ENCODE results near the gene GLUD1.

- no peak for TF ChIP-seq CTCF (IDR thresholded peaks at IDR 0.05)
- no peak for TF ChIP-seq POLR2A (IDR thresholded peaks at IDR 0.05)
- TF ChIP-seq EP300 (IDR thresholded peaks at IDR 0.05) = no peak
Measured at GRCh38 chr10:87030912-87031635, 63.6 kb downstream of the GLUD1 start.
